EH (cell line): Measurements from ENCODE around the gene NFIX.

ENCODE experiments used
- DNase-seq: peaks from one replicate; pipeline ENCODE4 v3.0.0-alpha.2; 2015; ENCODE audit warnings: low read depth

Gene NFIX

GRCh38 chr19:12990431-12990830 lies 4.8 kb upstream of the NFIX start:
- no peak for DNase-seq

- no peak for DNase-seq
Measured at GRCh38 chr19:12990853-12991252, 4.4 kb upstream of the NFIX start.

- no peak for DNase-seq
Measured at GRCh38 chr19:12991296-12991695, 4.0 kb upstream of the NFIX start.

- no peak for DNase-seq
Measured at GRCh38 chr19:12992729-12993128, 2.5 kb upstream of the NFIX start.

GRCh38 chr19:12993562-12993961 lies 1.7 kb upstream of the NFIX start:
- DNase-seq: no peak

GRCh38 chr19:12995596-12996405 lies 526 bp downstream of the NFIX start:
- DNase-seq: peak; percentile 41

GRCh38 chr19:12996406-12997094 lies 1.3 kb downstream of the NFIX start:
- DNase-seq: peak; percentile 58

- no peak for DNase-seq
Measured at GRCh38 chr19:12997179-12997966, 2.1 kb downstream of the NFIX start.

GRCh38 chr19:12997967-12998940 lies 3.0 kb downstream of the NFIX start:
- DNase-seq: no peak

GRCh38 chr19:13001166-13001501 lies 5.9 kb downstream of the NFIX start:
- DNase-seq: no peak

GRCh38 chr19:13001502-13002165 lies 6.4 kb downstream of the NFIX start:
- DNase-seq: no peak

GRCh38 chr19:13002166-13002898 lies 7.1 kb downstream of the NFIX start:
- no peak for DNase-seq

- no peak for DNase-seq
Measured at GRCh38 chr19:13003081-13003480, 7.8 kb downstream of the NFIX start.

GRCh38 chr19:13004273-13004672 lies 9.0 kb downstream of the NFIX start:
- no peak for DNase-seq

GRCh38 chr19:13005253-13005652 lies 10.0 kb downstream of the NFIX start:
- no peak for DNase-seq

GRCh38 chr19:13005861-13006370 lies 10.6 kb downstream of the NFIX start:
- no peak for DNase-seq

GRCh38 chr19:13006431-13007281 lies 11.4 kb downstream of the NFIX start:
- no peak for DNase-seq

GRCh38 chr19:13007292-13008045 lies 12.2 kb downstream of the NFIX start:
- no peak for DNase-seq
